HepG2 (cell line): ENCODE results near the gene MGLL. TPM values are rescaled to one million over a fixed set of nuclear protein-coding genes. Genes with fewer than 3 reads are reported as not detected.

Experiments used
- ATAC-seq: fragments of 200-7000 bp; cut with Tn5 transposase; 3 replicates; pipeline ENCODE4 v1.9.1; 2020; ENCODE audit warnings: mild to moderate bottlenecking, moderate library complexity
- BruUV-seq: library from RNA; stranded (reverse); fragments of 400-500 nt; replicated peaks from 2 replicates; lab custom pipeline; 2021; lab: Mats Ljungman, UMichigan
- CTCF ChIA-PET: fragments of 300-600 bp; formaldehyde crosslinking; extraction: SDS; loops from one replicate; lab custom pipeline; 2021; ENCODE audit warnings: low total read pairs, inconsistent platforms, low intra/inter-chr PET ratio; lab: Yijun Ruan, JAX
- POLR2A ChIA-PET: fragments of 350-600 bp; sonication (Branson Sonifier 250); formaldehyde crosslinking; loops from one replicate; lab custom pipeline; 2020; ENCODE audit warnings: antibody characterized with exemption, inconsistent platforms; lab: Yijun Ruan, JAX
- DNase-seq: peaks from one replicate; pipeline ENCODE4 v3.0.0-alpha.2; 2015; ENCODE audit warnings: low spot score
- FAIRE-seq: peaks from 3 replicates; lab custom pipeline; 2011; peaks lifted over from hg19 to GRCh38; lab: Jason Lieb, UNC
- H2AFZ ChIP-seq: one replicate; pipeline ENCODE4 v1.6.1; 2011; ENCODE audit warnings: low read length, inconsistent platforms
- H3K27ac ChIP-seq: fragments of 300-600 bp; 3 replicates; pipeline ENCODE4 v1.8.0; 2011; ENCODE audit warnings: mixed run types, mild to moderate bottlenecking, mixed read lengths, low read length, inconsistent platforms; ENCODE audit not compliant: insufficient read depth; ENCODE audit errors: extremely low read length
- H3K27me3 ChIP-seq, 2 experiments: fragments of 200-600 bp in 1 of 2; 2 replicates in 1 of 2; 3 replicates in 1 of 2; pipeline versions ENCODE4 v1.6.0 to v1.8.0; 2011; ENCODE audit warnings: low read length in 2 of 2, mild to moderate bottlenecking in 2 of 2, moderate library complexity in 2 of 2, inconsistent platforms in 1 of 2; ENCODE audit not compliant: insufficient read depth in 2 of 2, control insufficient read depth in 1 of 2
- H3K36me3 ChIP-seq, 2 experiments: fragments of 200-600 bp in 1 of 2; replicated peaks in 1 of 2; 2 replicates in 1 of 2; 3 replicates in 1 of 2; pipeline versions ENCODE4 v1.5.1 to v1.8.0; 2011; ENCODE audit warnings: low read length in 2 of 2, inconsistent platforms in 1 of 2; ENCODE audit not compliant: insufficient read depth in 2 of 2, control insufficient read depth in 1 of 2
- H3K4me1 ChIP-seq: 2 replicates; pipeline ENCODE4 v1.5.1; 2012; ENCODE audit warnings: low read length, inconsistent platforms; ENCODE audit not compliant: insufficient read depth
- H3K4me2 ChIP-seq: 2 replicates; pipeline ENCODE4 v1.6.0; 2011; ENCODE audit warnings: low read depth, low read length, inconsistent platforms
- H3K4me3 ChIP-seq, 3 experiments: fragments of 200-600 bp in 1 of 3; sonication (generic), shearing (Covaris generic) in 1 of 3; replicated peaks in 1 of 3; 2 replicates each; pipeline ENCODE4 v1.5.1; 2011 to 2016; ENCODE audit warnings: low read length in 3 of 3, inconsistent platforms in 2 of 3, low read depth in 2 of 3, mild to moderate bottlenecking in 2 of 3, control low read depth in 1 of 3, mixed read lengths in 1 of 3; ENCODE audit not compliant: insufficient read depth in 1 of 3
- H3K79me2 ChIP-seq: one replicate; pipeline ENCODE4 v1.6.1; 2011; ENCODE audit warnings: low read length, inconsistent platforms; ENCODE audit not compliant: insufficient read depth
- H3K9ac ChIP-seq: 2 replicates; pipeline ENCODE4 v1.6.0; 2011; ENCODE audit warnings: mild to moderate bottlenecking, low read depth, low read length, inconsistent platforms; ENCODE audit not compliant: insufficient read depth
- H3K9me3 ChIP-seq: 2 replicates; pipeline ENCODE4 v1.5.1; 2012; ENCODE audit warnings: mild to moderate bottlenecking, low read length
- H4K20me1 ChIP-seq: 2 replicates; pipeline ENCODE4 v1.6.0; 2011; ENCODE audit warnings: inconsistent platforms, mild to moderate bottlenecking, low read length, moderate library complexity; ENCODE audit not compliant: insufficient read depth
- ADNP ChIP-seq: sonication (generic); formaldehyde crosslinking; IDR thresholded peaks from 2 replicates; pipeline ENCODE4 v1.4.0; 2020; ENCODE audit warnings: missing genetic modification reagents
- ATAD3A ChIP-seq: sonication (generic); formaldehyde crosslinking; IDR thresholded peaks from 2 replicates; pipeline ENCODE4 v1.4.0; 2020; ENCODE audit warnings: missing genetic modification reagents
- DPF2 ChIP-seq: sonication (generic); formaldehyde crosslinking; IDR thresholded peaks from 2 replicates; pipeline ENCODE4 v1.4.0; 2020; ENCODE audit warnings: mild to moderate bottlenecking, low read depth, missing genetic modification reagents, borderline replicate concordance
- HNF1B ChIP-seq: sonication (generic); formaldehyde crosslinking; IDR thresholded peaks from 2 replicates; pipeline ENCODE4 v1.5.1; 2020; ENCODE audit warnings: mild to moderate bottlenecking, moderate library complexity, missing genetic modification reagents
- HOXD1 ChIP-seq: sonication (generic); formaldehyde crosslinking; IDR thresholded peaks from 2 replicates; pipeline ENCODE4 v1.5.0; 2020; ENCODE audit warnings: missing genetic modification reagents
- KAT8 ChIP-seq: IDR thresholded peaks from 2 replicates; pipeline ENCODE4 v1.6.1; 2016; ENCODE audit warnings: missing genetic modification reagents, missing compliant biosample characterization
- MLX ChIP-seq: IDR thresholded peaks from 2 replicates; pipeline ENCODE4 v1.6.1; 2016
- NFE2L2 ChIP-seq: fragments of 150-350 bp; IDR thresholded peaks from 2 replicates; pipeline ENCODE4 v1.6.1; 2014; ENCODE audit warnings: low read length
- WIZ ChIP-seq: sonication (generic); formaldehyde crosslinking; IDR thresholded peaks from 2 replicates; pipeline ENCODE4 v1.5.1; 2020; ENCODE audit warnings: mild to moderate bottlenecking, missing genetic modification reagents
- ZBED4 ChIP-seq: sonication (generic); formaldehyde crosslinking; IDR thresholded peaks from 2 replicates; pipeline ENCODE4 v1.4.0; 2020; ENCODE audit warnings: missing genetic modification reagents, borderline replicate concordance
- ZBTB1 ChIP-seq: sonication (generic); formaldehyde crosslinking; IDR thresholded peaks from 2 replicates; pipeline ENCODE4 v1.4.0; 2020; ENCODE audit warnings: missing genetic modification reagents, borderline replicate concordance
- ZNF234 ChIP-seq: sonication (generic); formaldehyde crosslinking; conservative IDR thresholded peaks from 2 replicates; pipeline ENCODE4 v1.5.1; 2020; ENCODE audit warnings: mild to moderate bottlenecking, missing genetic modification reagents
- ZNF580 ChIP-seq: IDR thresholded peaks from 2 replicates; pipeline ENCODE4 v1.6.1; 2016; ENCODE audit warnings: low read depth, borderline replicate concordance
- ZSCAN9 ChIP-seq: IDR thresholded peaks from 2 replicates; pipeline ENCODE4 v1.6.1; 2016; ENCODE audit warnings: borderline replicate concordance
- WGBS: methylation state at CpG from one replicate; pipeline ENCODE4 v1.1.6; 2017; ENCODE audit warnings: low lambda C conversion rate; 5-methylcytosine and 5-hydroxymethylcytosine counted together
- in situ Hi-C: cut with HindIII; loops from 2 replicates; pipeline ENCODE4 v1.10.0; 2017; ENCODE audit warnings: low pct_unique_long_range_greater_than_20kb; ENCODE audit not compliant: extremely low pct_ligation_motif_present
- intact Hi-C: fragments of 100-400 bp; cut with micrococcal nuclease; formaldehyde crosslinking; loops from one replicate; pipeline ENCODE4 v1.10.0; 2022; ENCODE audit not compliant: unreplicated experiment
- polyA plus RNA-seq, 8 experiments: library from polyadenylated mRNA; depleted of rRNA in 3 of 8; stranded (reverse) in 7 of 8; unstranded in 1 of 8; fragments of >200 nt; fragmentation: Illumina TruSeq in 4 of 8; extraction: Trizol in 4 of 8; gene quantifications; 2 replicates each; pipeline versions ENCODE4 v1.2.1 to v1.2.3, GENCODE V29; 2011 to 2016; ENCODE audit warnings: low read depth in 4 of 8, missing spikeins in 1 of 8, mixed read lengths in 1 of 8; ENCODE audit not compliant: insufficient read depth in 1 of 8
- total RNA-seq, 5 experiments: library from RNA; depleted of rRNA; stranded (reverse); fragments of >200 nt; fragmentation: Illumina TruSeq; extraction: Trizol; gene quantifications; 2 replicates each; pipeline ENCODE4 v1.2.3, GENCODE V29; 2016; ENCODE audit warnings: low read depth in 1 of 5

The MGLL gene
- total and polyA plus RNA-seq, 2 of the 13 experiments (the other 11 are each of a cell fraction or from before 2014, with no cell fraction given), result not detected

GRCh38 chr3:127751782-127752181, 70.5 kb downstream of the MGLL start:
- Histone ChIP-seq H3K27ac (no peak overlapping the region), H3K4me1 (no peaks in the 10 kb centered on the region), H3K79me2 (no peaks in the 10 kb centered on the region), H3K27me3 (peaks cover 0 to 42% of the 10 kb centered on the region in 2 experiments; a peak in 4 of 5 replicates), H3K36me3 (no peaks in the 10 kb centered on the region), H4K20me1 (no peaks in the 10 kb centered on the region), H3K4me2 (no peak overlapping the region), H2AFZ (no peak overlapping the region), H3K4me3 (no peak overlapping the region), H3K9me3 (no peaks in the 10 kb centered on the region), H3K9ac (no peak overlapping the region)
- DNase-seq (no peak), ATAC-seq (no peak), FAIRE-seq (no peak)
- POLR2A ChIA-PET, result no interaction called here
- no TSS peak for BruUV-seq
- 44% methylated on average over 4 of the region's 4 CpGs for WGBS
- CTCF ChIA-PET, result no interaction called here
- intact Hi-C loops, result no loop called here
- in situ Hi-C loops, result no loop called here
- TF ChIP-seq WIZ (CRISPR knock-in tag), result no peak
- no peak for TF ChIP-seq KAT8 (CRISPR knock-in tag)
- TF ChIP-seq ATAD3A, result no peak
- TF ChIP-seq MLX (CRISPR knock-in tag), result no peak
- TF ChIP-seq HNF1B (CRISPR knock-in tag), result no peak
- no peak for TF ChIP-seq DPF2 (CRISPR knock-in tag)
- no peak for TF ChIP-seq ZBTB1
- TF ChIP-seq HOXD1 (CRISPR knock-in tag), result no peak
- TF ChIP-seq ZBED4 (CRISPR knock-in tag), result no peak
- TF ChIP-seq ADNP, result no peak
- TF ChIP-seq ZNF580 (CRISPR knock-in tag), result no peak
- no peak for TF ChIP-seq ZSCAN9 (CRISPR knock-in tag)
- no peak for TF ChIP-seq NFE2L2
- no peak for TF ChIP-seq ZNF234 (CRISPR knock-in tag)
